SJSA1 (cell line): ENCODE data around the gene OR5D18. TPM values are rescaled to one million over a fixed set of nuclear protein-coding genes. Genes with fewer than 3 reads are reported as not detected.
"Not testable (repeated sequence)": the region's sequence is repeated elsewhere in the genome, so short reads cannot be mapped to it uniquely, and the experiment has no call there.

Source experiments
- DNase-seq, 2 experiments: peaks; one replicate each; pipeline ENCODE4 v3.0.0-alpha.2; 2015 to 2020; ENCODE audit warnings: low spot score in 2 of 2, low read depth in 1 of 2
- H3K27ac ChIP-seq: fragments of 250-450 bp; sonication (Bioruptor Pico); 2 replicates; pipeline ENCODE4 v1.5.1; 2020; ENCODE audit warnings: mild to moderate bottlenecking, moderate library complexity
- H3K27me3 ChIP-seq: fragments of 250-450 bp; sonication (Bioruptor Pico); replicated peaks from 2 replicates; pipeline ENCODE4 v1.5.1; 2020; ENCODE audit warnings: mild to moderate bottlenecking, moderate library complexity
- H3K36me3 ChIP-seq: fragments of 250-450 bp; sonication (Bioruptor Pico); 2 replicates; pipeline ENCODE4 v1.5.1; 2020; ENCODE audit warnings: mild to moderate bottlenecking
- H3K4me1 ChIP-seq: fragments of 250-450 bp; sonication (Bioruptor Pico); replicated peaks from 2 replicates; pipeline ENCODE4 v1.6.1; 2021; ENCODE audit warnings: mild to moderate bottlenecking
- H3K4me3 ChIP-seq: fragments of 250-450 bp; sonication (Bioruptor Pico); 2 replicates; pipeline ENCODE4 v1.5.1; 2020; ENCODE audit warnings: mild to moderate bottlenecking
- H3K9me3 ChIP-seq: fragments of 250-450 bp; sonication (Bioruptor Pico); replicated peaks from 2 replicates; pipeline ENCODE4 v1.5.1; 2020; ENCODE audit warnings: mild to moderate bottlenecking
- total RNA-seq: library from RNA; depleted of rRNA; stranded (reverse); fragments of >200 nt; shearing (Covaris generic); gene quantifications from 2 replicates; pipeline ENCODE4 v1.2.3, GENCODE V29; 2014; rRNA removed

The OR5D18 gene
- not detected in 2 replicates for total RNA-seq

GRCh38 chr11:55819330-55819729 lies at the start of gene OR5D18:
Gene OR5D18, plus strand, starts transcription at chr11:55819630. Its CDS starts 0 bp downstream, at chr11:55819630.
- H3K9me3 ChIP-seq, result no peaks in the 10 kb centered on the region
- no peaks in the 10 kb centered on the region for H3K27me3 ChIP-seq
- H3K4me1 ChIP-seq, result no peaks in the 10 kb centered on the region
- no peak for DNase-seq
- H3K36me3 ChIP-seq, result no peaks in the 10 kb centered on the region
- H3K27ac ChIP-seq, result no peak within 1 kb of the TSS
- no peak within 1 kb of the TSS for H3K4me3 ChIP-seq

DNA sequence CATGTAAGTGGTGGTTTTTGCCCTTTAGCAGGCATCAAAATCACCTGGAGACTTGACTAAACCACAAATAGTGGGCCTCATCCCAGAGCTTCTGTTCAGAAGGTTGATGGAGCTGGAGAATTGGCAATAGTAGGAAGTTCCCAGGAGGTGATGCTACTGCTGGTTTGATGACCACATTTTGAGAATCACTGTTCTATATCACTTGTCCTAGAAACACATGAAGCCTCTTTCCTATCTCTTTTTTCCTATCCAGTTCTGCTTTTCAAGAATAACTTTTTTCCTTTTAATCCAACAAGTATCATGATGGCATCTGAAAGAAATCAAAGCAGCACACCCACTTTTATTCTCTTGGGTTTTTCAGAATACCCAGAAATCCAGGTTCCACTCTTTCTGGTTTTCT lies 46.3 kb upstream of the OR5D18 start, which contains the start of gene OR5D13:
Gene OR5D13 (plus strand): TSS at position 301 of the 400 bp plus-strand sequence. CDS start 0 bp downstream, at position 301.
- 0 out of 2 replicates have a peak, but pooled peaks cover 3% of the 10 kb centered on the region for H3K9me3 ChIP-seq
- DNase-seq, result no peak
- H3K36me3 ChIP-seq, result no peaks in the 10 kb centered on the region
- H3K27ac ChIP-seq, result no peak within 1 kb of the TSS
- no peaks in the 10 kb centered on the region for H3K27me3 ChIP-seq
- H3K4me3 ChIP-seq, result no peak within 1 kb of the TSS
- no peaks in the 10 kb centered on the region for H3K4me1 ChIP-seq

DNA sequence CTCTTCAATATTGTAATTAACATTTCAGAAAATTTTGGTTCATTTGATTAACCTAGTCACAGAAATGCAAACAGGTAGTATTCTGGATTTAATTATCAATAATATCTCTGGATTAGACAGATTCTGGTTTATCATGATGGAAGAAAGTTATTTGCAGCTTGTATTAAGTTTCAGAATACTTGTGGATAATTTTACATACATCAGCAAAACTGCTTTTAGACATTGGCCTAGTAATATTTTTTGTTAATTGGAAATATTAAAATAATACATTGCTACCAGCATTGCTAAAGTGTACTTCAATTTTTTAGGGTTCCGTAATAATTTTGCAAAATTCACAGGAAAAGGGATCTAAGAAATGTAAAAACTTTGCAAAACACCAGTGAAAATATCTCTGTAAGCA lies 27.8 kb upstream of the OR5D18 start:
- H3K27me3 ChIP-seq, result no peaks in the 10 kb centered on the region
- no peak overlapping the region for H3K27ac ChIP-seq
- H3K4me1 ChIP-seq, result no peaks in the 10 kb centered on the region
- H3K9me3 ChIP-seq, result no peaks in the 10 kb centered on the region
- H3K4me3 ChIP-seq, result no peak overlapping the region
- DNase-seq, result no peak
- no peaks in the 10 kb centered on the region for H3K36me3 ChIP-seq

DNA sequence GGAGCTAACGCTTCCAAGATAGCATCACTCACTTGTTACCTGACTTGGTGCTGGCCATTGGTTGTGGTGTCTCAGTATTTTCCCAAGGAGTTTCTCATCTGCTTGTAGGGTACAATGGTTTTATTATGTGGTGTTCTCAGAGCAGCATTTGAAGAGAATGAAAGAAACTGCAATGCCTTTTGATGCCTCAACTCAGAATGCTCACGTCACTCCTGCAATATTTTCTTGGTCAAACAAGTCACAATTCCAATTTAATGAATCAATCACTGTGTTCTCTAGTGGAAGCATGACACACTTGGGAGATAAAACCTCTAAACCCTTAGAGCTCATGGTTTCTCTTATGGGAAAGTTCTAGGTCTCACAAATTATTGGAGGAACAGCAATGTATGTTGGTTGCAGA lies 26.1 kb upstream of the OR5D18 start:
- Histone ChIP-seq H3K27ac (no peak overlapping the region), H3K4me3 (no peak overlapping the region), H3K36me3 (no peaks in the 10 kb centered on the region), H3K9me3 (no peaks in the 10 kb centered on the region), H3K4me1 (no peaks in the 10 kb centered on the region), H3K27me3 (no peaks in the 10 kb centered on the region)
- DNase-seq, result no peak

DNA sequence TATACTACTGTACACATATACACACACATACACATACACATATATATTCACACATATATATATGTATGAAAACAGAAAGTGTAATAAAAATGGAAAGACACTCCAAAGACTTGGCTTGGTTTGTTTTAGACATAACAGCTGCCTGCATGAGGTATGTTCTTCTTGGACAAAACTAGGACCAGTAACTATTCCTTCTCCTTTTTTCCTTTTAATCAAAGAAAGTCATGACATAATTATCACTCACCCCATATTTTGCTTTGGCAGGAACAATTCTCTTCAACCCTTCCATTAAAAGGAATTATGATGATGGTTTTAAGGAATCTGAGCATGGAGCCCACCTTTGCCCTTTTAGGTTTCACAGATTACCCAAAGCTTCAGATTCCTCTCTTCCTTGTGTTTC lies 24.2 kb upstream of the OR5D18 start, which contains the start of gene OR5D14:
Gene OR5D14 (plus strand): TSS at position 301 of the 400 bp plus-strand sequence. CDS start 0 bp downstream, at position 301.
- Histone ChIP-seq H3K27ac (no peak within 1 kb of the TSS), H3K9me3 (no peaks in the 10 kb centered on the region), H3K36me3 (no peaks in the 10 kb centered on the region), H3K4me1 (no peaks in the 10 kb centered on the region), H3K27me3 (no peaks in the 10 kb centered on the region), H3K4me3 (no peak within 1 kb of the TSS)
- no peak for DNase-seq

GRCh38 chr11:55806248-55806647 lies 13.2 kb upstream of the OR5D18 start:
- Histone ChIP-seq H3K27me3 (no peaks in the 10 kb centered on the region), H3K27ac (no peak overlapping the region), H3K9me3 (no peaks in the 10 kb centered on the region), H3K4me3 (no peak overlapping the region), H3K36me3 (no peaks in the 10 kb centered on the region), H3K4me1 (no peaks in the 10 kb centered on the region)
- DNase-seq, result no peak

DNA sequence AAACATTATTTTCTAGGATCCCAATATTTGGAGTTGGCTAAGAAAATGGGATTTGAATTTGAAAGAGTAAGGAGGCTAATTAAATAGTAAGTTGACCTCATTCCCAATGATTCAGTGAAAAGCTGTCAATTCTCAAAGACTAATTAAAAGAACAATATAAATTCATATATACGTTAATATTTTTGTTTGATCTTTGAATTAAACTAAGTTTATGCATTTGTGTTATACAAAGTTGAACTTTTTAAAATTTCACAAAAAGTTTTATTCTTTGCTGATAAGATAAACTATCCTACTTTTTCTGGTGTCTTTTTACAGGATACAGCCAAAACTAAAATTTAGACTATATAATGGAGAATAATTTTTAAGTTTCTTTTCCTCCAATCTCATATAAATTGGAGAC lies 8.4 kb upstream of the OR5D18 start, which contains the start of gene OR5L1:
Gene OR5L1 (plus strand): TSS at position 301 of the 400 bp plus-strand sequence. CDS start 100 bp downstream, outside the sequence.
- Histone ChIP-seq H3K4me3 (no peak within 1 kb of the TSS), H3K27ac (no peak within 1 kb of the TSS), H3K36me3 (no peaks in the 10 kb centered on the region), H3K27me3 (no peaks in the 10 kb centered on the region), H3K4me1 (no peaks in the 10 kb centered on the region), H3K9me3 (no peaks in the 10 kb centered on the region)
- DNase-seq, result no peak

- H3K9me3 ChIP-seq, result no peaks in the 10 kb centered on the region
- no peaks in the 10 kb centered on the region for H3K4me1 ChIP-seq
- no peak for DNase-seq
- H3K4me3 ChIP-seq, result no peak within 1 kb of the TSS
- H3K36me3 ChIP-seq, result no peaks in the 10 kb centered on the region
- no peak within 1 kb of the TSS for H3K27ac ChIP-seq
- no peaks in the 10 kb centered on the region for H3K27me3 ChIP-seq
Observed at GRCh38 chr11:55826919-55827318, 7.5 kb downstream of the OR5D18 start, which contains the start of gene OR5L2. Gene OR5L2, plus strand, starts transcription at chr11:55827219. Its CDS starts 0 bp downstream, at chr11:55827219.

DNA sequence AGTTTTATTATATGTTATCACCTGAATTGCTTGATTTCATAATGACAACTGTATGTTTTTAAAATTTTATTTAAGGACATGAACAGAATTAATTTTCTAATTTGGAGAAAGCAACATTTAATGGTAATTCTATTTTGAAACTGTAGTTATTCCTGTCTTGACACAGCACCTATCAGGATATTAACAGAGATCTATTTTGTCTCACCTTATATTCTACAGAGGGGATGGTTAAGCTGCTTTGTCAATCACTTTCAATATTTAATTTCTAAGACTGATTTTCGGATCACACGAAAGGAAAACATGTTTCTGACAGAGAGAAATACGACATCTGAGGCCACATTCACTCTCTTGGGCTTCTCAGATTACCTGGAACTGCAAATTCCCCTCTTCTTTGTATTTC lies 19.0 kb downstream of the OR5D18 start, which contains the start of gene OR5D16:
Gene OR5D16 (plus strand): TSS at position 301 of the 400 bp plus-strand sequence. CDS start 0 bp downstream, at position 301.
- no peaks in the 10 kb centered on the region for H3K9me3 ChIP-seq
- no peak within 1 kb of the TSS for H3K27ac ChIP-seq
- H3K4me3 ChIP-seq, result no peak within 1 kb of the TSS
- no peaks in the 10 kb centered on the region for H3K27me3 ChIP-seq
- no peak for DNase-seq
- no peaks in the 10 kb centered on the region for H3K4me1 ChIP-seq
- no peaks in the 10 kb centered on the region for H3K36me3 ChIP-seq

GRCh38 chr11:55847453-55847852 lies 28.0 kb downstream of the OR5D18 start:
- no peaks in the 10 kb centered on the region for H3K9me3 ChIP-seq
- H3K27me3 ChIP-seq, result no peaks in the 10 kb centered on the region
- no peaks in the 10 kb centered on the region for H3K4me1 ChIP-seq
- H3K27ac ChIP-seq, result no peak overlapping the region
- H3K36me3 ChIP-seq, result no peaks in the 10 kb centered on the region
- no peak overlapping the region for H3K4me3 ChIP-seq
- no peak for DNase-seq

DNA sequence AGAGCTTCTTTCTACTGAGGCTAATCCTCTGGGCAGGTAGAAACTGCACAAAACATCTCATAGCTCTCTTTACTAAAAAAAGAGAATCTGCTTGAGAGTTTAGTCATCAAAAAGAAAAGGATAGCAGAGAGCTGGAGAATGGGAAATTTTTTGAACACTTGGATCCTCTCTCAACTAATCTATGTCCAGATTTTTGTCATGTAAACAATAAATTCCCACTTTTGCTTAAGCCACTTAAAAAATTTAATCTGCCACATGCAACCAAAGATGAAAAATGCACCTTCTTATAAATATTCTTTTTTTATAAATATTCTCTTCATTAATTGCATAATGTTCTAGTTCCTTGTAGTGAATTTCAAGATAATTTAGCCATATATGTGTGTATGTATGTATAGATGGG lies 29.6 kb downstream of the OR5D18 start:
- no peak overlapping the region for H3K4me3 ChIP-seq
- H3K9me3 ChIP-seq, result no peaks in the 10 kb centered on the region
- H3K4me1 ChIP-seq, result no peaks in the 10 kb centered on the region
- H3K27ac ChIP-seq, result no peak overlapping the region
- no peak for DNase-seq
- H3K36me3 ChIP-seq, result no peaks in the 10 kb centered on the region
- no peaks in the 10 kb centered on the region for H3K27me3 ChIP-seq

GRCh38 chr11:55852141-55852540 lies 32.7 kb downstream of the OR5D18 start:
- H3K4me1 ChIP-seq, result no peaks in the 10 kb centered on the region

GRCh38 chr11:55854704-55855103 lies 35.3 kb downstream of the OR5D18 start:
- Histone ChIP-seq H3K36me3 (no peaks in the 10 kb centered on the region), H3K4me1 (no peaks in the 10 kb centered on the region), H3K9me3 (no peaks in the 10 kb centered on the region), H3K4me3 (no peak overlapping the region), H3K27ac (no peak overlapping the region), H3K27me3 (no peaks in the 10 kb centered on the region)
- DNase-seq, result no peak

More at GRCh38 chr11:55852141-55852540, 32.7 kb downstream of the OR5D18 start:
- DNase-seq, result no peak
- no peak overlapping the region for H3K27ac ChIP-seq
- no peaks in the 10 kb centered on the region for H3K9me3 ChIP-seq
- no peak overlapping the region for H3K4me3 ChIP-seq
- H3K27me3 ChIP-seq, result no peaks in the 10 kb centered on the region
- H3K36me3 ChIP-seq, result no peaks in the 10 kb centered on the region

GRCh38 chr11:55867354-55867753 lies 47.9 kb downstream of the OR5D18 start:
- H3K36me3 ChIP-seq, H3K9me3 ChIP-seq, H3K27me3 ChIP-seq, DNase-seq, H3K4me3 ChIP-seq, H3K4me1 ChIP-seq, H3K27ac ChIP-seq: not testable (repeated sequence)
